Neuronal stem cell (in vitro differentiated cells): ENCODE measurements around the gene TFAP2B.
A peak's percentile ranks its signal among the peaks of the same experiment; 100 is the strongest.

Source experiments
- DNase-seq: peaks from one replicate; pipeline ENCODE4 v3.0.0-alpha.2; 2013; ENCODE audit warnings: low spot score
- H2AFZ ChIP-seq: one replicate; pipeline ENCODE4 v1.6.1; 2013; ENCODE audit warnings: mild to moderate bottlenecking, low read length, inconsistent platforms
- H2AK5ac ChIP-seq: 2 replicates; pipeline ENCODE4 v1.6.1; 2013; ENCODE audit warnings: low read depth, mild to moderate bottlenecking, inconsistent platforms, low read length, moderate library complexity, mixed read lengths
- H2BK120ac ChIP-seq: 2 replicates; pipeline ENCODE4 v1.6.1; 2013; ENCODE audit warnings: low read depth, mild to moderate bottlenecking, inconsistent platforms, low read length, moderate library complexity, mixed read lengths
- H2BK12ac ChIP-seq: one replicate; pipeline ENCODE4 v1.6.1; 2013; ENCODE audit warnings: low read length, inconsistent platforms
- H2BK15ac ChIP-seq: 2 replicates; pipeline ENCODE4 v1.6.1; 2013; ENCODE audit warnings: mild to moderate bottlenecking, low read length, inconsistent platforms, mixed read lengths
- H2BK5ac ChIP-seq: one replicate; pipeline ENCODE4 v1.6.1; 2013; ENCODE audit warnings: inconsistent platforms, mild to moderate bottlenecking, low read length, moderate library complexity
- H3K14ac ChIP-seq: one replicate; pipeline ENCODE4 v1.6.1; 2013; ENCODE audit warnings: low read length, inconsistent platforms
- H3K18ac ChIP-seq: 2 replicates; pipeline ENCODE4 v1.6.1; 2013; ENCODE audit warnings: low read length, inconsistent platforms
- H3K23ac ChIP-seq: 2 replicates; pipeline ENCODE4 v1.6.1; 2013; ENCODE audit warnings: low read depth, mild to moderate bottlenecking, mixed read lengths, low read length, inconsistent platforms; ENCODE audit not compliant: poor library complexity
- H3K27ac ChIP-seq: replicated peaks from 3 replicates; pipeline ENCODE4 v1.5.1; 2013; ENCODE audit warnings: low read length, inconsistent platforms
- H3K27me3 ChIP-seq, 3 experiments: 2 replicates each; pipeline ENCODE4 v1.6.1; 2013; ENCODE audit warnings: low read length in 3 of 3, mild to moderate bottlenecking in 2 of 3, inconsistent platforms in 1 of 3, low read depth in 1 of 3, mixed read lengths in 1 of 3, moderate library complexity in 1 of 3; ENCODE audit not compliant: control insufficient read depth in 3 of 3, insufficient read depth in 3 of 3
- H3K36me3 ChIP-seq, 2 donors: replicated peaks in 1 of 2; 2 replicates each; pipeline ENCODE4 v1.6.1; 2013; ENCODE audit warnings: low read length in 2 of 2; ENCODE audit not compliant: control insufficient read depth in 2 of 2, insufficient read depth in 2 of 2
- H3K4ac ChIP-seq: 2 replicates; pipeline ENCODE4 v1.6.1; 2013; ENCODE audit warnings: inconsistent platforms, mild to moderate bottlenecking, low read length, moderate library complexity
- H3K4me1 ChIP-seq, 2 donors: 1 replicate in 1 of 2; 2 replicates in 1 of 2; pipeline ENCODE4 v1.6.1; 2013; ENCODE audit warnings: low read length in 2 of 2, low read depth in 1 of 2; ENCODE audit not compliant: control insufficient read depth in 2 of 2, insufficient read depth in 1 of 2
- H3K4me2 ChIP-seq: one replicate; pipeline ENCODE4 v1.6.1; 2013; ENCODE audit warnings: mild to moderate bottlenecking, low read length, inconsistent platforms; ENCODE audit not compliant: insufficient read depth, poor library complexity, severe bottlenecking
- H3K4me3 ChIP-seq, 2 donors: 2 replicates each; pipeline ENCODE4 v1.5.1; 2013; ENCODE audit warnings: low read length in 2 of 2, mild to moderate bottlenecking in 2 of 2, inconsistent platforms in 1 of 2, moderate library complexity in 1 of 2
- H3K79me1 ChIP-seq: one replicate; pipeline ENCODE4 v1.6.1; 2013; ENCODE audit warnings: low read depth, mild to moderate bottlenecking, inconsistent platforms, low read length, moderate library complexity
- H3K9ac ChIP-seq: one replicate; pipeline ENCODE4 v1.6.1; 2013; ENCODE audit warnings: mild to moderate bottlenecking, low read depth, low read length, inconsistent platforms; ENCODE audit not compliant: poor library complexity
- H3K9me3 ChIP-seq, 2 donors: replicated peaks in 1 of 2; 2 replicates each; pipeline versions ENCODE3 to v1.6.1; 2013; ENCODE audit warnings: low read length in 2 of 2, mild to moderate bottlenecking in 2 of 2, inconsistent platforms in 1 of 2, low read depth in 1 of 2, mixed read lengths in 1 of 2, moderate library complexity in 1 of 2; ENCODE audit not compliant: control insufficient read depth in 2 of 2, insufficient read depth in 1 of 2
- H4K8ac ChIP-seq: one replicate; pipeline ENCODE4 v1.6.1; 2013; ENCODE audit warnings: low read depth, mild to moderate bottlenecking, inconsistent platforms, low read length, moderate library complexity
- H4K91ac ChIP-seq: one replicate; pipeline ENCODE4 v1.6.1; 2013; ENCODE audit warnings: low read length, low read depth, mild to moderate bottlenecking, inconsistent platforms; ENCODE audit not compliant: poor library complexity
- WGBS, 2 donors: extraction: QIAGEN DNeasy Blood & Tissue Kit; methylation state at CpG; one replicate each; pipeline ENCODE4 v1.1.7; 2013; ENCODE audit warnings: missing lambda C conversion rate in 2 of 2, mixed read lengths in 1 of 2; ENCODE audit not compliant: insufficient read length in 2 of 2, insufficient replicate concordance in 1 of 2; ENCODE audit errors: extremely low coverage in 2 of 2; 5-methylcytosine and 5-hydroxymethylcytosine counted together

TFAP2B gene

DNA sequence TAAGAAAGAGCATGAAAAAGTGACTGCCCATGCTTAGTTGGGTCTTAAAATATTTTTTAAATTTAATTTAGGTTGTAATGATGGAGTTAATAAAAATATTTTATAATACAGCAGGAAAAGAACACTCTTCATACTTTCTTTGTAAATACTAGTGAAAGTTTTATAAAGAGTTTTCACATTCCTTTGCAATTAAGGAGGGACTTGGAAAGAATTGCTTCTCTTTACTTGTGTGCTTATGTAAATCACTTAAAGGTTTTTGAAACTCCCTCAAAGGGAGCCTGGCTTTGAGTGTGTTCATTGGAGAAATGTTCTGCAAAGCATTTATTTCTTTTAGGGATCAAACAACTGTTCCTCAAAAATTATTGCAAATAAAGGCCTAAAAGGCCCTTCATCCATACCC, 11.6 kb upstream of the TFAP2B start:
- H3K9ac ChIP-seq: no peak overlapping the region
- H3K4me2 ChIP-seq: no peak overlapping the region
- H3K18ac ChIP-seq: no peak overlapping the region
- no peak overlapping the region for H3K4me3 ChIP-seq
- no peaks in the 10 kb centered on the region for H3K9me3 ChIP-seq
- no peaks in the 10 kb centered on the region for H3K4me1 ChIP-seq
- no peaks in the 10 kb centered on the region for H3K36me3 ChIP-seq
- no peaks in the 10 kb centered on the region for H3K27me3 ChIP-seq
- no peaks in the 10 kb centered on the region for H3K79me1 ChIP-seq
- no peak overlapping the region for H2BK12ac ChIP-seq
- no peak overlapping the region for H4K91ac ChIP-seq
- H3K23ac ChIP-seq: no peak overlapping the region
- no peak overlapping the region for H2BK120ac ChIP-seq
- H2BK15ac ChIP-seq: no peak overlapping the region
- H3K14ac ChIP-seq: no peak overlapping the region
- no peak for DNase-seq
- no peak overlapping the region for H2BK5ac ChIP-seq
- H4K8ac ChIP-seq: no peak overlapping the region
- H3K4ac ChIP-seq: no peak overlapping the region
- H2AK5ac ChIP-seq: no peak overlapping the region
- no peak overlapping the region for H2AFZ ChIP-seq
- H3K27ac ChIP-seq: no peak overlapping the region

DNA sequence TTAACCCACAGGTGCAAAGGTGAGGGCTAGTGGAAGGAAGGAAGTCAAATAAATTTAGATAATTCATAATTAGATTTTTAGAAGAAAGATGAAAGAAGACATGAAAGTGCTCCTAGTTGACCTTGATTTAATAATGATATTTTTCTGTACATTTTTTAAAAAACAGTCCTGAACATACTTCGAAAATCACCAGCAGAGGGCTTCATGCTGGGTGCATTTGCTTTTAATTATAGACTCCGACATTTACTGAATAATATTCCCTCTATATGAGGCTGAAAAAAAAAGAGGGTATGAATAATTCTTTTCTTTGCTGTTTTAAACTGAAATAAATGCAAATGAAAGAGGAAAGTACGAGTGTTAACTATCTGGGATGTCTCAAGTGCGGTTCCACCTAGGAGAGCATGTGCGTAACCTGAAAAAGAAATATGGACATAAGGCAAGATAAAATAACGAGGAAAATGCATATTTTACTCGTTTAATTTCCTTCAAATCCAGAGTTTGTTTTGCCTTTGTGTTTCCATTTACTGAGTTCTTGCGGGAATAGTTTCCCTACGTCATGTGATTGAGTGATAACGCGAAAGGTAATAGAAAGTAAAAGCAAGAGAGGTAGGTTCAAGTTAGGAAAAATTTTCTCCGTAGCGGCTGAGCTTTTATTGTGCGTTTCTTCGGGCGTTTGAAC, 3.1 kb upstream of the TFAP2B start:
- H2AK5ac ChIP-seq: no peak overlapping the region
- H3K27me3 ChIP-seq: peaks cover 17 to 49% (median 35%) of the 10 kb centered on the region in 3 experiments
- no peak overlapping the region for H3K9ac ChIP-seq
- no peak overlapping the region for H4K91ac ChIP-seq
- H3K18ac ChIP-seq: no peak overlapping the region
- H2BK12ac ChIP-seq: no peak overlapping the region
- H4K8ac ChIP-seq: no peak overlapping the region
- no peaks in the 10 kb centered on the region for H3K79me1 ChIP-seq
- no peak overlapping the region for H3K4me2 ChIP-seq
- H3K14ac ChIP-seq: no peak overlapping the region
- peak overlapping the region; percentile 75 for H2AFZ ChIP-seq
- H2BK15ac ChIP-seq: no peak overlapping the region
- H3K36me3 ChIP-seq: no peaks in the 10 kb centered on the region
- H2BK120ac ChIP-seq: no peak overlapping the region
- peak overlapping the region in 1 of 2 donors; percentile 22 for H3K4me3 ChIP-seq
- WGBS, 2 donors: no CpG with 5 or more reads among the region's 16 CpGs
- no peak for DNase-seq
- no peak overlapping the region for H3K23ac ChIP-seq
- peaks cover 2 to 4% of the 10 kb centered on the region in 2 donors for H3K4me1 ChIP-seq
- no peak overlapping the region for H3K4ac ChIP-seq
- no peak overlapping the region for H2BK5ac ChIP-seq
- H3K27ac ChIP-seq: no peak overlapping the region
- no peaks in the 10 kb centered on the region for H3K9me3 ChIP-seq

DNA sequence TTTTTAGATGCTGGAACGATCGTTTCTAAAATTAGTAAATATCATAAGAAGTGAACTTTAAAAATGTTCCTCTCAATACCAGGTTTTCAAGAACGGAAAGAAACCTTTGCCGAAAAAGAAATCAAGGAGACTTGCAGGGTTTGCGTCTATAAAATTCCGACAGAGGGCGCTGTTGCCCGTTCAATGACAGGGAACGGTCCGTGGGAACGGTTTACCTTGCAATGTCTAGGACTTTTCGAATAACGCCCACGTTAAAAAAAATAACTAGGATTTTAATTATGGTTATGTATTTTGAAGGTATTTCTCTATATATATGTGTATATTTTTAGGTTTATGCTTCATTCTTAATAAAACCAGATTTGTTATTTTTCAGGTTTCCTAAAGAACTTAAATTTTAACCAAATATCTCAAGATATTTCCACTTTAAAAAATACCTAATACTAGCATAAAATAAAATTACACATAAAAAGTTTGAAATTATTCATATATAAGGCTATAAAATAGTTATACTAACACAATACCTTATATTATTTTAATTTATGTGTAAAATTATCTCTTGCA, 2.5 kb upstream of the TFAP2B start:
- peak; percentile 86 for DNase-seq

DNA sequence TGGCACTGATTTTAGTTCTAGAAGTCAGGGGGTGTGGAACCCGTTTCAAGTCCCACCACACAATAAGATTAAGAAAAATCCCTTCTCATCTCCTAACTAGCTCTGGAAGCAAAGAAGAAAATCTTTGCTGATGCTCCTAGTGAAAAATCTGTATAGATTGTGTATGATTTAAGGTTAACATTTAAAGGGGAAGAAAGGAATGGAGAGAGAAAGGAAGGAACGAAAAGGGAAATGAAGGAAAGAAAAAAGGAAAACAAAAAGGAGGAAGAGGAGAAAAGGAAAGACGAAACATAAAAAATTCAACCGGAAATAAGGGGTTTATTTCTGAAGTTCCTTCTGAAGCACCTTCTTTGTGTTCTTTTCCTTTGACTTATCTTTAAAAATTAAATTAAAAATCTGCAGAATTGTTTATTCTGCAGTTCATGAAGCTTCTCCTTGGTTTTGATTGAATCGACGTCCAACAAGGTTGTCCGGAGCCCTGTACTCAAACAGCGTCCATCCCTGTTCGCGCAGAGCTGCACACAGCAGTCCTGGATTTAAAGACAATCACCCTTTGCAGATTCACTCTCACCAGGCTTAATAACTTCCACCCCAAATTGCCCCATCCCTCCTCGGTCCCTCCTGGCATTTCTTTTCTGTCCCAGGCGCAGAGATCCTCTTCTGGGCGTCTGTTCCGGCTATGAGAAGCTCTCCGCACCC, 1.6 kb upstream of the TFAP2B start:
- Histone ChIP-seq H2AK5ac (no peak overlapping the region), H2BK15ac (no peak overlapping the region), H3K4me2 (no peak overlapping the region), H3K18ac (no peak overlapping the region), H2BK12ac (no peak overlapping the region), H4K8ac (no peak overlapping the region), H2AFZ (no peak overlapping the region), H4K91ac (no peak overlapping the region), H3K27me3 (peaks cover 19 to 64% (median 50%) of the 10 kb centered on the region in 3 experiments), H2BK5ac (no peak overlapping the region), H3K36me3 (no peaks in the 10 kb centered on the region), H3K27ac (no peak overlapping the region), H3K79me1 (no peaks in the 10 kb centered on the region), H3K4me1 (peaks cover 4 to 9% of the 10 kb centered on the region in 2 donors), H3K9ac (no peak overlapping the region), H3K14ac (no peak overlapping the region), H3K4ac (no peak overlapping the region), H3K4me3 (no peak overlapping the region), H3K23ac (no peak overlapping the region), H3K9me3 (no peaks in the 10 kb centered on the region), H2BK120ac (no peak overlapping the region)
- WGBS, 2 donors: no CpG with 5 or more reads among the region's 15 CpGs
- DNase-seq: no peak

More for the DNA sequence above, 2.5 kb upstream of the TFAP2B start:
- H2BK15ac ChIP-seq: no peak overlapping the region
- H2AFZ ChIP-seq: peak overlapping the region; percentile 75
- no peak overlapping the region for H2BK12ac ChIP-seq
- H4K8ac ChIP-seq: no peak overlapping the region
- no peak overlapping the region for H3K27ac ChIP-seq
- no peak overlapping the region for H3K18ac ChIP-seq
- no peaks in the 10 kb centered on the region for H3K79me1 ChIP-seq
- peaks cover 4% of the 10 kb centered on the region in 2 donors for H3K4me1 ChIP-seq
- H2BK5ac ChIP-seq: no peak overlapping the region
- no peaks in the 10 kb centered on the region for H3K36me3 ChIP-seq
- H4K91ac ChIP-seq: no peak overlapping the region
- no peak overlapping the region for H3K4ac ChIP-seq
- no peak overlapping the region for H3K4me2 ChIP-seq
- no CpG with 5 or more reads among the region's 14 CpGs for WGBS, 2 donors
- no peak overlapping the region for H3K23ac ChIP-seq
- H3K4me3 ChIP-seq: peak overlapping the region in 1 of 2 donors; percentile 22
- no peak overlapping the region for H2BK120ac ChIP-seq
- no peaks in the 10 kb centered on the region for H3K9me3 ChIP-seq
- H2AK5ac ChIP-seq: no peak overlapping the region
- no peak overlapping the region for H3K9ac ChIP-seq
- H3K14ac ChIP-seq: no peak overlapping the region
- H3K27me3 ChIP-seq: peaks cover 17 to 55% (median 41%) of the 10 kb centered on the region in 3 experiments
